Activated T-helper 2 cell treated with anti-CD3 and anti-CD28 coated beads, Interferon-gamma antibody, Interleukin-2, Interleukin-4, amounts not matched to agents 10 μg/mL and 5 μg/mL and 100 μg/mL, durations not matched to agents 14 hours and 24 hours and 36 hours (primary cell): ENCODE measurements around the gene TSR3. TPM values are rescaled to one million over a fixed set of nuclear protein-coding genes. Genes with fewer than 3 reads are reported as not detected.

Experiments
- DNase-seq: peaks from one replicate; pipeline ENCODE4 v3.0.0; 2021; ENCODE audit warnings: low spot score
- H3K27ac Mint-ChIP-seq: one replicate; pipeline ENCODE4 v1.8.0; 2021; ENCODE audit warnings: mixed read lengths
- H3K27me3 Mint-ChIP-seq: one replicate; pipeline ENCODE4 v1.8.0; 2021; ENCODE audit warnings: low read depth, mixed read lengths
- H3K36me3 Mint-ChIP-seq: one replicate; pipeline ENCODE4 v1.8.0; 2021; ENCODE audit warnings: low read depth, mixed read lengths
- H3K4me1 Mint-ChIP-seq: one replicate; pipeline ENCODE4 v1.8.0; 2021; ENCODE audit warnings: low read depth, mixed read lengths
- H3K4me3 Mint-ChIP-seq: one replicate; pipeline ENCODE4 v1.8.0; 2021; ENCODE audit warnings: low read depth, mild to moderate bottlenecking, moderate library complexity, mixed read lengths
- H3K9me3 Mint-ChIP-seq: one replicate; pipeline ENCODE4 v1.8.0; 2021; ENCODE audit warnings: mixed read lengths
- intact Hi-C: fragments of 100-400 bp; cut with micrococcal nuclease; formaldehyde crosslinking; loops from one replicate; pipeline ENCODE4 v1.15.1; 2023
- total RNA-seq: library from RNA; stranded (reverse); gene quantifications from 2 replicates; pipeline ENCODE4 v1.2.3, GENCODE V29; 2022

The TSR3 gene
- total RNA-seq, 1 donor from 2014 or later: 72.9 TPM

DNA sequence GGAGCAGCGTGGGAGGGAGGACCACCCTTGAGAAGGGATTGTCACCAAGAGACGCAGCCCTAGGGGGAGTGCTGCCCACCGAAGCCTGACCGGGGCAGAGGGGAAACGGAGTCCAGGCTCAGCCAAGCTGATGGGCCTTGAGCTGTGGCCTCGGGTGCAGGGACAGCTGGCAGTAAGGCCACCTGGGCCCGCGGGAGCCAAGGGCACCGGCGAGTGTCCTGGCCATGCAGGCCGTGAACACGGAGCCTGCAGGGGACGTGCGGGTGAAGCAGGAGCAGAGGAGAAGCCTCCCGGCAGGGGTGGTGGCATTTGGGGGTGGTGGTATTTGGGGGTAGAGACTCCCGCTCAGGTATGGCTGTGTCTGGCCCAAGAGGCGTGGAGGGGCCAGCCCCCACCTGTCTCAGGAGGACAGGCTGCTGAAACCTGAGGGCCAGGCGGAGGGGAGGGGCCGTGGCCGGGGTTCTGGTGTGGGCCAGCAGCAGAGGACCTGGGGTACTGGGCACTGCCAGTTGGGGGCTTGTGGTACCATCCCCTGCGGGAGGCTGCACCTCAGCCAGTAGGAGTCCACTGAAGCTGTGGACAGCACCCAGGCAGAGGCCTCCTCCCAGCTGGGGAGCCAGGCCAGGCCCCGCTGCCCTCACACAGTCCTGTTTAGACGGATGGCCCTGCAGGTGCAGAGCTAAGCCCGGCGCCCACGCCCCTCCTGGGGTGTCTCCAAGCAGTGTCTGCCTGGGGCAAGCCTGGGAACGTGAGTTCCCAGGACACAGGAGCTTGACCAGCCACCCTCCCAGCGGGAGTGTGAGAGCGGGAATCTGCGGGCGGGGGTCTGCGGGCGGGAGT lies 4.6 kb upstream of the TSR3 start:
- intact Hi-C loops: no loop called here
- Mint-ChIP-seq H3K36me3 (peaks cover 8% of the 10 kb centered on the region), H3K27ac (no peak overlapping the region), H3K4me1 (peaks cover 11% of the 10 kb centered on the region), H3K27me3 (no peaks in the 10 kb centered on the region), H3K9me3 (no peaks in the 10 kb centered on the region), H3K4me3 (no peak overlapping the region)
- no peak for DNase-seq

DNA sequence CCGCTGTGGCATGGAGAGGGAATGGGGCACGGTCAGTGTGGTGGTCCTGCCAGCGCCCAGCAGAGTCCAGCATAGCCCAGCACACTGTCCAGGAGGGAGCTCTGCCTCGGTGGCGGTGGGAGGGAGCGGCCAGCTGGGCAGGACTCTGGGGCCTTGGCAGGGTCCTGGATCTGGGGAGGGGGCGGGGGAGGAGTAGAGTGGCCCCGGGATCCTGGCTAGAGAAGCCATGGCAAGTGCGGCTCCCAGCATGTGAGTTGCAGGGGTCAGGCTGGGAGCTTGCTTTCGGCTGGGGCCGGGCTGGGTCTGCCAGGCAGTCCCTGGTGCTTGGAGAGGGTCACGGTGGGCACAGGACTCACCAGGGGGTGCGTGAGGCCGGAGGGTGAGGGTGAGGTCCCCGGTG lies 3.9 kb upstream of the TSR3 start:
- Mint-ChIP-seq H3K27ac (no peak overlapping the region), H3K27me3 (no peaks in the 10 kb centered on the region), H3K9me3 (no peaks in the 10 kb centered on the region), H3K4me1 (peaks cover 11% of the 10 kb centered on the region), H3K36me3 (peaks cover 3% of the 10 kb centered on the region), H3K4me3 (no peak overlapping the region)
- DNase-seq: no peak
- intact Hi-C loops: no loop called here

DNA sequence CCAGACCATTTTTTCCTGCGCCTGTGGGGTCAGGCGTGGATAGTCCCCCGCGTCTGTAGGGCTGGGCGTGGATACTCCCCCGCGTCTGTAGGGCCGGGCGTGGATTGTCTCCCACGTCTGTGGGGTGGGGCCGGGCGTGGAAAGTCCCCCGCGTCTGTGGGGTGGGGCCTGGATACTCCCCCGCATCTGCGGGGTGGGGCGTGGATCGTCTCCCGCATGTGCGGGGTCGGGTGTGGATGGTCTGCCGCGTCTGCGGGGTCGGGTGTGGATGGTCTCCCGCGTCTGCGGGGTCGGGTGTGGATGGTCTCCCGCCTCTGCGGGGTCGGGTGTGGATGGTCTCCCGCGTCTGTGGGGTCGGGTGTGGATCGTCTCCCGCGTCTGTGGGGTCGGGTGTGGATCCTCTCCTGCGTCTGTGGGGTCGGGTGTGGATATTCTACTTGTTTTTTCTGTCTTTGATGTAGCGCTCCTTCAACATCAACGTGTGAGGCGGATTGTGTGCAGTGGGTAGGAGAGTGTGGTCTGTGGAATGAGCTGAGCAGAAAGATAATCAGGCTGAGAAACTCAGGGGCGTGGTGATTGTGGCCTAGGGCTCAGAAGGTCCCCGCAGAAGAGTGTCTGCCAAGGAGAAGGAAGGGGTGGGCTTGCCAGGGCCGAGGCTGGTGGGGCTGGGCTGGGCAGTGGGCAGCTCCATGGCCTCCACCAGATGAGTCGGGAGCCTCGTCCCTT lies 3.3 kb upstream of the TSR3 start:
- Mint-ChIP-seq H3K27me3 (no peaks in the 10 kb centered on the region), H3K27ac (no peak overlapping the region), H3K4me1 (peaks cover 14% of the 10 kb centered on the region), H3K4me3 (no peak overlapping the region), H3K36me3 (peaks cover 4% of the 10 kb centered on the region), H3K9me3 (no peaks in the 10 kb centered on the region)
- intact Hi-C loops: loop anchor here (5.0 kb wide), 1 partner anchor 257 kb away; the partner anchor contains the start of genes CRAMP1 and IFT140
- no peak for DNase-seq

DNA sequence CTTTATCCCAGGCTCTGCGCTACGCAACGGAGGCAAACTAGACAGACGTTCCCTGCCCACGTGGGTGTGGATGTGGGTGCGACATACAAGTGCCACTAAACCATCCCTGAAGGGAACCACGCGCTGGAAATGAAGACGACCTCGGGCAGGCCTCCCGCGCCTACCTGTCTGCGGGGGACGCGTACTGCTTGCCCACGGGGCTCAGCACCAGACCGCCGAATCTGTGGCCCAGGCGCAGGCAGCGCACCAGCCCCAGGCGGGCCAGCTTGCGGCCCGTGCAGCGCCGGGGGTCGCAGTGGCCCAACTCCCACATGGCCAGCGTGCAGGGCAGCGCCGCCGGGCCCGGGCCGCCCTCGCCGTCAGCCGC lies 480 bp downstream of the TSR3 start:
- Mint-ChIP-seq H3K36me3 (peaks cover 5% of the 10 kb centered on the region), H3K4me1 (peaks cover 14% of the 10 kb centered on the region), H3K27me3 (no peaks in the 10 kb centered on the region), H3K4me3 (peak overlapping the region; percentile 82), H3K27ac (peak overlapping the region; percentile 28), H3K9me3 (no peaks in the 10 kb centered on the region)
- DNase-seq: no peak
- intact Hi-C loops: loop anchor here (1.0 to 5.0 kb wide), 2 partner anchors 8 to 261 kb away; partner anchors contain the start of genes CRAMP1 and IFT140

DNA sequence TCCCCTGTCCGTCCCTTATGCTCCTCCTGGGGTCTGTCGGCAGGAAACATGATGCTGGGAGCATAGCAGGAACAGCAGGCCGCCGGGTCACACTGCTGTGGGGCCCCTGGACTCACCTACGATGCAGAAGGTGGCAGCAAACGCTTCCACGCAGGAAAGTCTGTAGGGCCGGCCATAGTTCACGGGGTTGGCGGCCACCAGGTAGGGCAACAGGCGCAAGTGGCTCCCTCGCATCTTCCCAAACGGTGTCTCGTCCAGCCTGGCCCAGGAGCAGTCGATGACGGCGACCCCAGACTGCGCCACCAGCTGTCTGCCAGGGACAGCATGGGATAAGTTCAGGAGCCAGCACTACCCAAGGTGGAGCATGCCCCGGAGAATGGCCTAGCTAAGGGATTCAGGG lies 987 bp downstream of the TSR3 start:
- peaks cover 14% of the 10 kb centered on the region for H3K4me1 Mint-ChIP-seq
- DNase-seq: no peak
- H3K36me3 Mint-ChIP-seq: peaks cover 5% of the 10 kb centered on the region
- H3K27ac Mint-ChIP-seq: peak overlapping the region; percentile 28
- H3K4me3 Mint-ChIP-seq: peak overlapping the region; percentile 82
- H3K9me3 Mint-ChIP-seq: no peaks in the 10 kb centered on the region
- no peaks in the 10 kb centered on the region for H3K27me3 Mint-ChIP-seq
- intact Hi-C loops: loop anchor here (1.0 to 5.0 kb wide), 2 partner anchors 7 to 262 kb away; partner anchors contain the start of genes CRAMP1 and IFT140

DNA sequence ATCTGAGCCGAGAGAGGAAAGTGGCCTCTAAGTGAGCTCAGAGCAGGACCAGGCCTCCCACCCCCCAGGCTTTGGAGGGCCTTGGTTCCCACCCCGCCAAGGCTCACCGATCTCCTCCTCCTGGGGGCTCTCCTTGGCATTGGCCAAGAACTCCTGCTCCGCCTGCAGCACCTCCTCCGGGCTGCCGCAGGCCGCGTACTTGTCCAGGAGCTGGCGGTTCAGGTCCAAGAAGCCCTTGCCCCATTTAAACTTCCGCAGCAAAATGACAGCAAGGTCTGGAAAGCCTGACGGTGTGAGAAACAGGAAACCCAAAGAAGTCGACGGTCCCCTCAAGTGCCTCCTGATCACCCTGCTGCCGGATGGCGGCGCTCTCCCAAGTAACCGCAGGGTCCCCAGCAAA lies 1.7 kb downstream of the TSR3 start:
- Mint-ChIP-seq H3K4me3 (peak overlapping the region; percentile 82), H3K9me3 (no peaks in the 10 kb centered on the region), H3K4me1 (peaks cover 14% of the 10 kb centered on the region), H3K27ac (no peak overlapping the region), H3K27me3 (no peaks in the 10 kb centered on the region), H3K36me3 (peaks cover 5% of the 10 kb centered on the region)
- DNase-seq: no peak
- intact Hi-C loops: loop anchor here (5.0 kb wide), 1 partner anchor 262 kb away; the partner anchor contains the start of genes CRAMP1 and IFT140

DNA sequence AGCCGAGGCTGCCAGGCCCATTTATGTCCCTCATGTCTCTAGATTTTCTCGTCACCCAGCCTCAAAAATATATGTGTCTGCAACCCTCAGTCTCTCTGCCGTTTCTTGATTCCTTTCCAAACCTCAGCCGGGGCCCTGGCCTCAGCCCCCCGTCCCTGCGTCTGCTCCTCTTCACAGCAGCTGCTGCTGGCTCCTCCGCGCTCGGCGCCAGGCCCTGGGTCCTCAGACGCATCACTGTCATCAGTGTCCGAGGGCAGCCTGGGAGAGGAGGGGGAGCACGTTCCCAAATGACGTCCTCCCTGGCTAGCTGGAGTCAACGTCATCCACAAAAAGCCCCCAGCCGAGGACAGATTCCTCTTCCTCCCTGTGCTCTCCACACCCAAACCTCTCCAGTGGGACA lies 2.3 kb downstream of the TSR3 start:
- peaks cover 5% of the 10 kb centered on the region for H3K36me3 Mint-ChIP-seq
- no peak for DNase-seq
- no peaks in the 10 kb centered on the region for H3K27me3 Mint-ChIP-seq
- no peak overlapping the region for H3K27ac Mint-ChIP-seq
- H3K4me1 Mint-ChIP-seq: peaks cover 14% of the 10 kb centered on the region
- intact Hi-C loops: no loop called here
- H3K9me3 Mint-ChIP-seq: no peaks in the 10 kb centered on the region
- no peak overlapping the region for H3K4me3 Mint-ChIP-seq

DNA sequence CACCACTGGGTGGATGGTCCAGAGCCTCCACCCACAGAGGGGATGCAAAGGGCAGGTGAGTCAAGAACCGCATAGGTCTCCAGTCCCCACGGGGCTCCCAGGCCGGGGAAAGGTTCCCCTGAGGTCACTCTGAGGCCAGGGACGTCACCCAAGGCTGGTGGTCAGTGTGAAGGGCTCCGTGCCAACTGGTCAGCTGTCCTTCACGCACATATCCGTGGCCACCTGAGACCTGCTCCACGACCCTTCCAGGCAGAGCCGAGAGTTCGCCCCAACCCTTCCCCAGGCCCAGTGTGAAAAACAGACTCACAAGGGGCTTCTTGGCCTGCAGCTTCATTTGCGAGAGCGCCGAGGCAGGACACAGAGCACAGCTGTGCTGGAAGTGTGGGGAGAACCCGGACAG lies 2.8 kb downstream of the TSR3 start:
- Mint-ChIP-seq H3K4me1 (peaks cover 14% of the 10 kb centered on the region), H3K9me3 (no peaks in the 10 kb centered on the region), H3K36me3 (peaks cover 5% of the 10 kb centered on the region), H3K27ac (no peak overlapping the region), H3K27me3 (no peaks in the 10 kb centered on the region), H3K4me3 (no peak overlapping the region)
- no peak for DNase-seq
- intact Hi-C loops: no loop called here

DNA sequence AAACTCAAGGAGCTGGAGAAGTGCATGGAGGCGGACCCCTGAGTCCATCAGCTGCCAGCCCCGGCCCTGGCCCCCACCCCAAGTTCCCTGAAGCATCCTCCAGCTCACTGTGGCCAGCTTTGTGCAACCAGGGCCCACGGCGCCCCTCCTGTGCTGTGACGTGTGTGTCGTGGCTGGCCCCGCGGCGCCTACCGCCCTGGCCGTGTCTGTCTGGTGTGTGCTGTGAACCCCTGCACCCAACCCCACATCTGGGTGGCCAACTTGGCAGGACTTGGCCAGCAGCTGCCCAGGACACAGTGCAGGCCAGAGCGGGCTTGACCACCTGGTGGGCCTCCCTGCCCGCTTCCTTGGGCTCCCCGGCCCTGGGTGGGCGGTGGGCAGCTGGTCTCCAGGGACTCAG lies 3.2 kb downstream of the TSR3 start:
- peaks cover 5% of the 10 kb centered on the region for H3K36me3 Mint-ChIP-seq
- no peak overlapping the region for H3K27ac Mint-ChIP-seq
- no peaks in the 10 kb centered on the region for H3K27me3 Mint-ChIP-seq
- H3K9me3 Mint-ChIP-seq: no peaks in the 10 kb centered on the region
- DNase-seq: no peak
- intact Hi-C loops: no loop called here
- H3K4me3 Mint-ChIP-seq: no peak overlapping the region
- H3K4me1 Mint-ChIP-seq: peaks cover 11% of the 10 kb centered on the region

DNA sequence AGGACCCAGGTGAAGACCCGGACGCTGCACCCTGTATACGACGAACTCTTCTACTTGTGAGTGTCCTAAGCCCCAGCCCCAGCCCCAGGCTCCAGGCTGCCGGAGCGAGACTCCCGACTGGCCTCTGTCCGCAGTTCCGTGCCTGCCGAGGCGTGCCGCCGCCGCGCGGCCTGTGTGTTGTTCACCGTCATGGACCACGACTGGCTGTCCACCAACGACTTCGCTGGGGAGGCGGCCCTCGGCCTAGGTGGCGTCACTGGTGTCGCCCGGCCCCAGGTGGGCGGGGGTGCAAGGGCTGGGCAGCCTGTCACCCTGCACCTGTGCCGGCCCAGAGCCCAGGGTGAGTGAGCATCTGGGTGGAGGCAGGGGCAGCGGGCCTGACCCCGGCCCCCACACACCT lies 3.7 kb downstream of the TSR3 start:
- peaks cover 12% of the 10 kb centered on the region for H3K4me1 Mint-ChIP-seq
- intact Hi-C loops: no loop called here
- H3K36me3 Mint-ChIP-seq: peaks cover 5% of the 10 kb centered on the region
- no peak overlapping the region for H3K27ac Mint-ChIP-seq
- no peaks in the 10 kb centered on the region for H3K9me3 Mint-ChIP-seq
- no peak overlapping the region for H3K4me3 Mint-ChIP-seq
- no peaks in the 10 kb centered on the region for H3K27me3 Mint-ChIP-seq
- DNase-seq: no peak

DNA sequence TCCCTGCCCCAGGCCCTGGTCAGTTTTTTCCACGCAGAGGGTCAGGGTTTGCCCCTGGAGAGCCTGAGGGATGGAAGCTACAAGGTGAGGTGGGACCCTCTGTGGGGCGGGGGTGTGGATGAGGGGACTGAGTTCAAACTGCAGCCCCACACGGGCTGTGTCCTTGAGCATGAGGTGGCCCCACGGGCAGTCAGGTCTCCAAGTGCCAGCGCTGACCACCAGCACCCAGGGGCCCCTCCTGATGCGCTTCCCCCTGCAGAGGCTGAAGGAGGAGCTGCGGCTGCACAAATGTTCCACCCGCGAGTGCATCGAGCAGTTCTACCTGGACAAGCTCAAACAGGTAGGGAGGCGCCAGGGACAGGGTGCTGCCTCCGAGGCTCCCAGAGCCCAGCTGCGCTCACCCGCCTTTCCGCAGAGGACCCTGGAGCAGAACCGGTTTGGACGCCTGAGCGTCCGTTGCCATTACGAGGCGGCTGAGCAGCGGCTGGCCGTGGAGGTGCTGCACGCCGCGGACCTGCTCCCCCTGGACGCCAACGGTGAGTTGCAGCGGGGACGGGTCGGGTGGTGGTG lies 4.3 kb downstream of the TSR3 start:
- intact Hi-C loops: no loop called here
- H3K27me3 Mint-ChIP-seq: no peaks in the 10 kb centered on the region
- H3K36me3 Mint-ChIP-seq: peaks cover 5% of the 10 kb centered on the region
- no peak overlapping the region for H3K4me3 Mint-ChIP-seq
- H3K4me1 Mint-ChIP-seq: peaks cover 13% of the 10 kb centered on the region
- H3K9me3 Mint-ChIP-seq: no peaks in the 10 kb centered on the region
- DNase-seq: no peak
- H3K27ac Mint-ChIP-seq: no peak overlapping the region

DNA sequence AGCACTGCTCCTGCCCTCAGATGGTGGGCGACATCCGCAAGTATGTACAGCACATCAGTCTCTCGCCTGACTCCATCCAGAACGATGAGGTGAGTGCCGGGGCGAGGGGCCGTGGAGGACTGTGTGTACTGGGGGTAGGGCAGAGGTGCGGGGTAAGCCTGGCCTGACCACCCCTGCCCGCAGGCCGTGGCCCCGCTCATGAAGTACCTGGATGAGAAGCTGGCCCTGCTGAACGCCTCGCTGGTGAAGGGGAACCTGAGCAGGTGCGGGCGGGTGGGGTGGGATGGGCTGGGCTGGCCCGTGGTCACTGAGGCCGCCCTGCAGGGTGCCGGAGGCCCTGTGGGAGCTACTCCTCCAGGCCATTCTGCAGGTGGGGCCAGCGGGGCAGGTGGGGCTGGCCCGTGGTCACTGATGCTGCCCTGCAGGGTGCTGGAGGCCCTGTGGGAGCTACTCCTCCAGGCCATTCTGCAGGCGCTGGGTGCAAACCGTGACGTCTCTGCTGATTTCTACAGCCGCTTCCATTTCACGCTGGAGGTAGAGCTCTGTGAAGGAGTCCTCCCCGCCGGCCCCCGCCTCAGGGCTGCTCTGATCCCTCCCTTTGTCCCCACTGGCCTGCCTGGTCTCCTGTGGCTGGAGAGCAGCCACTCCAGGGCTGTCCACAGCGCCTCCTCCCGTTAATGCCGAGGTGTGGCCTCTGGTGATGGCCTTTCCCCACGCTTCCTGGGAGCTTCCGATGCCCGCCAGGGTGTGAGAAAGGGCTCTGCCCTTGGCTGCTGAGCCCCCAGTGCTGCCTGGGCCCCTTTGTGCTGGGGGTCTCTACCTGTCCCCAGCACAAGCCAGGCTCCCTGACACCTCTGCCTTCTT lies 5.0 kb downstream of the TSR3 start:
- Mint-ChIP-seq H3K27me3 (no peaks in the 10 kb centered on the region), H3K9me3 (no peaks in the 10 kb centered on the region), H3K36me3 (peaks cover 5% of the 10 kb centered on the region), H3K4me1 (peaks cover 15% of the 10 kb centered on the region), H3K4me3 (no peak overlapping the region), H3K27ac (no peak overlapping the region)
- intact Hi-C loops: no loop called here
- DNase-seq: no peak
